ENCODE data around the gene CNNM1. TPM values are rescaled to one million over a fixed set of nuclear protein-coding genes. Genes with fewer than 3 reads are reported as not detected.

Gene CNNM1
- total RNA-seq, 1 donor: 3.5 TPM

GRCh38 chr10:99365736-99366135 is 36.6 kb downstream of the CNNM1 start:
- DNase-seq (ENCODE audit: low read depth): no peak
- no peak for TF ChIP-seq CTCF (IDR thresholded peaks at IDR 0.05; ENCODE audit: insufficient read depth, low read depth, low read length)
- no peak overlapping the region for H3K4me3 ChIP-seq (ENCODE audit: low read depth, low read length)

- no peak for TF ChIP-seq CTCF (IDR thresholded peaks at IDR 0.05; ENCODE audit: insufficient read depth, low read depth, low read length)
- H3K4me3 ChIP-seq (ENCODE audit: low read depth, low read length): no peak overlapping the region
Observed at GRCh38 chr10:99366666-99367065, 37.5 kb downstream of the CNNM1 start.

GRCh38 chr10:99368646-99369045 is 39.5 kb downstream of the CNNM1 start:
- no peak for TF ChIP-seq CTCF (IDR thresholded peaks at IDR 0.05; ENCODE audit: insufficient read depth, low read depth, low read length)
- DNase-seq (ENCODE audit: low read depth): no peak
- H3K4me3 ChIP-seq (ENCODE audit: low read depth, low read length): no peak overlapping the region

More at GRCh38 chr10:99366666-99367065, 37.5 kb downstream of the CNNM1 start:
- DNase-seq (ENCODE audit: low read depth): no peak

- DNase-seq (ENCODE audit: low read depth): peak; percentile 38
- H3K4me3 ChIP-seq (ENCODE audit: low read depth, low read length): no peak overlapping the region
- no peak for TF ChIP-seq CTCF (IDR thresholded peaks at IDR 0.05; ENCODE audit: insufficient read depth, low read depth, low read length)
Observed at GRCh38 chr10:99369126-99369525, 40.0 kb downstream of the CNNM1 start.

- H3K4me3 ChIP-seq (ENCODE audit: low read depth, low read length): no peak overlapping the region
- no peak for TF ChIP-seq CTCF (IDR thresholded peaks at IDR 0.05; ENCODE audit: insufficient read depth, low read depth, low read length)
- DNase-seq (ENCODE audit: low read depth): peak; percentile 59
Observed at GRCh38 chr10:99369551-99369950, 40.4 kb downstream of the CNNM1 start.

- peak; percentile 45 for TF ChIP-seq CTCF (IDR thresholded peaks at IDR 0.05; ENCODE audit: insufficient read depth, low read depth, low read length)
- no peak overlapping the region for H3K4me3 ChIP-seq (ENCODE audit: low read depth, low read length)
- peak; percentile 41 for DNase-seq (ENCODE audit: low read depth)
Observed at GRCh38 chr10:99370993-99371392, 41.8 kb downstream of the CNNM1 start.

- peak; percentile 77 for DNase-seq (ENCODE audit: low read depth)
- no peak overlapping the region for H3K4me3 ChIP-seq (ENCODE audit: low read depth, low read length)
- TF ChIP-seq CTCF (IDR thresholded peaks at IDR 0.05; ENCODE audit: insufficient read depth, low read depth, low read length): no peak
Observed at GRCh38 chr10:99372546-99373271, 43.6 kb downstream of the CNNM1 start.

Data from fibroblast of villous mesenchyme (primary cell).